CD4-positive, alpha-beta T cell treated with Interleukin-17A for 1 hour (primary cell): ENCODE measurements around the gene RPS27A.
A peak's percentile ranks its signal among the peaks of the same experiment; 100 is the strongest.
"Not testable (repeated sequence)": the region's sequence is repeated elsewhere in the genome, so short reads cannot be mapped to it uniquely, and the experiment has no call there.

Experiments
- DNase-seq: peaks from one replicate; pipeline ENCODE4 v3.0.0-alpha.2; 2020

The RPS27A gene

DNA sequence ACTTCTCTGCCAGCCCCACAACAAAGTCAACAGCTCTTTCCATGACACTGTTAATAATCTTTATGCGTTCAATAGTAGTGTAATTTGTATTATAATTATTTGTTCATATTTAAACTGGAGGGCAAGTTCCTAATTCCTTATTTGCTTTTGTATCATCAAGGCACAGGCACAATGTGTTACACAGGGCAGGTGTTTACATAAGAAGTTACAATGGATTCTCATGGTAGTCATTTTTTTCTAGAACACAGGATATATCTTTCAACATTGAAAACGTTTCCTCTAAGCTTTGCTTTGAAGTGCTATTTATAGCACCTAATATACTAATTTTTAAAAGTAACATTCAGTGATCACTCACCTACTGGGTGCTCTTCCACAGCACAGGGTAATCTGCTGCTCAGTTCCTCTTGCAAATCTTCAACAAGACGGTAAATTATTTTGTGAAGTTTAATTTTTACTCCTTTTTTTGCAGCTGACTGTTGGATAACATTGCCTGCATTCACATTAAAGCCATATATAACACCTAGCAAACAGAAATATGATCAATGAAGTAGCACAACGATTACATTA lies 7.3 kb downstream of the RPS27A start:
- no peak for DNase-seq

DNA sequence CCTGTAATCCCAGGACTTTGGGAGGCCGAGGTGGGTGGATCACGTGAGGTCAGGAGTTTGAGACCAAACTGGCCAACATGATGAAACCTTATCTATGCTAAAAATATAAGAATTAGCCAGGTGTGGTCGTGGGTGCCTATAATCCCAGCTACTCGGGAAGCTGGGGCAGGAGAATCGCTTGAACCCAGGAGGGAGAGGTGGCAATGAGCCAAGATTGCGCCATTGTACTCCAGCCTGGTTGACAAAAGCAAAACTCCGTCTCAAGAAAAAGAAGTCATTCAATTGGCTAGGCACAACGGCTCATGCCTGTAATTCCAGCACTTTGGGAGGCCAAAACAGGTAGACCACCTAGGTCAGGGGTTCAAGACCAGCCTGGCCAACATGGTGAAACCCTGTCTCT lies 9.1 kb downstream of the RPS27A start:
- not testable (repeated sequence) for DNase-seq

DNA sequence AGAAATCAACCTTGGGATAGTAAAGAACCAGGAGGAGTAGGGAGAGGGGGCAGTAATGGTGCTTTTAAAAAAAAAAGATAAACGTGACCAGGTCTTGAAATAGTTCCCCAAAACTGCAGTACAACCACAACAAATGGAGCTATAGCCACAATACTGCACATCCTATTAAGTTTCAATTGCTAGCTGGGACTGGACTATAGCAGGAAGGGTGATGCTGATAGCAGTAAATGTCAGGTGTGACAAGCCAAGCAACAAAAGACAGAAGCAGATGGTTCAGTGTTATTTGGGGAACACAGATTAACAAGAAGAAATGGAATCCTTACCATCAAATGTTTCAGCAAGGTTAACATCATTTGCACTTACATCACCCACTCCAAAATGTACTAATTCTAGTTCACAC lies 10.1 kb downstream of the RPS27A start:
- DNase-seq, result no peak

DNA sequence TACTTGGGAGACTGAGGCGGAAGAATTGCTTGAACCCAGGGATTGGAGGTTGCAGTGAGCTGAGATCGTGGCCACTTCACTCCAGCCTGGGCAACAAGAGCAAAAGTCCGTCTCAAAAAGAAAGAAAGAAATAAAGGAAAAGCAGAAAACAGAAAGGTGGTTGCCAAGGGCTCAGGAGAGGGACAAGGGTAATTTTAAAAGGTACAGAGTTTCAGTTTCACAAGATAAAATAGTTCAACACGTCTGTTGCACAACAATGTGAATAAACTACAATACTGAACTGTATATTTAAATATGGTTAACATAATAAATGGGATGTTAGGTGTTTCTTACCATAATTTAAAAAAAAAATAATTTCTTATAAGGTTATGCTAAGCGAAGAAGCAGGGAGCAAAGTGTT lies 12.9 kb downstream of the RPS27A start:
- no peak for DNase-seq

DNA sequence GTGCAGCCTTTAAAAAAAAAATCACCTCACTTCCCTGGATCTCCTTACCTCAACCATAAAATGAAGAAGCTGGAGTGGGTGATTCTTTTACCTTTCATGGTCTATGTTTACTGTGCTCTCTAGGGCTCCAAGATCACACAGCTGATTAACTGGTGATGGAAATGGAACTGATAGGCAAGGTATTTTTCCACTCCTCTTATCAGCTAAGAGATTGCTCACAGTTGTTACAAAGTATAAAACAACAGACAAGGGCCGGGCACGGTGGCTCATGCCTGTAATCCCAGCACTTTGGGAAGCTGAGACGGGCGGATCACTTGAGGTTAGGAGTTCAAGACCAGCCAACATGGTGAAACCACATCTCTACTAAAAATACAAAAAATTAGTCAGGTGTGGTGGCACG lies 14.5 kb downstream of the RPS27A start:
- no peak for DNase-seq

DNA sequence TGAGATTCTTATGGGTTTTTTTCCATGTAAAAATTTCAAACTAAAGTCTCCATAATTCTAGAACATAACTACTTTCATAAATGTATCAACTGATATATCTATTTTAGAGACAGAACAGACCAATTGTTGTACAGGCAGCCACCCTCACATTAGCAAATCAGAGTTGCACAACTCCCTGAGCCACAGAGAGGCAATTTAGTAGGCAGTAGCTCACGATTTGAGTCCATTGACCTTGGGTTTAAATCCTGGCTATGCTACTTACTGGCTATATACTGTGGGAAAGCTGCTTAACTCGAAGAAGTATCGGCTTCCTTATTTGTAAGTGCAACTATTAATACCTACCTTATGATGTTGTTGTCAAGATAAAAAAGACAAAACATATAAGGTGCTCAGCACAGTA lies 20.3 kb downstream of the RPS27A start:
- no peak for DNase-seq

DNA sequence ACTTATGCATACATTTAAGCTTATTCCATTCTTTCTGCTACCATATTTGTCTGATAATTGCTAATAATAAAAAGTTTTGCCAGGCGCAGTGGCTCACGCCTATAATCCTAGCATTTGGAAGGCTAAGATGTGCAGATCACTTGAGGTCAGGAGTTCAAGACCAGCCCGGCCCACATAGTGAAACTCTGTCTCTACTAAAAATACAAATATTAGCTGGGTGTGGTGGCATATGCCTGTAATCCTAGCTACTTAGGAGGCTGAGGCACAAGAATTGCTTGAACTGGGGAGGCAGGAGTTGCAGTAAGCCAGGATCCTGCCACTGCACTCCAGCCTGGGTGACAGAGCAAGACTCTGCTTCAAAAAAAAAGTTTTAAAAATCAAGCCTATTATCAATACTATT lies 27.1 kb downstream of the RPS27A start:
- not testable (repeated sequence) for DNase-seq

DNA sequence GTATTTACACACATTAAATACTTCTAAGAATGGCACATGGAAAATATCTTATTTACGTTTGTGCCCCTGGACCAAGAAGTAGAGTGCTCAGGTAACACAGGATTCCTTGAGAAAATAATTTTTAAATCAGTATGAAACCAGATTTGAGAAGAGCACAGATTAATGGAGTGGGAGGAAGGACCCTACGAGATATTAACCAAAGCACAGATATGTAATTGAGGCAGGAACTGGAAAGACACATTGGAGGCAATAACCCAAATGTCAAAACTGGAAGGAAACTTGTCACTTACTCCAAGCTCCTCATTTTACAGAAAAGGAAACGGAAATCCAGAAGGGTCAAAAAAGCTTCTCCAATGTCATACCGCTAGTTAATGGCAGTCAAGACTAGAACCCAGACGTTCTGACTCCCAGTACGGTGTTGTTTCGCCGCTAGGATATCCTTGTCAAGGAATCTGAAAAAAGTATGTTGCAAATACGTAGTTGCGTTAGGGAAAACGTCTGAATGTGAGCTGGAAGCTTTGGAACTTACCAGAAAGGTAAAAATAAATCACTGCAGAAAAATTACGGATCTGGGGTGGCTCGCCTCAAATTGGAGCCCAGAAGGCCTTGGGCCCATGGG lies 35.9 kb downstream of the RPS27A start:
- peak; percentile 8 for DNase-seq

DNA sequence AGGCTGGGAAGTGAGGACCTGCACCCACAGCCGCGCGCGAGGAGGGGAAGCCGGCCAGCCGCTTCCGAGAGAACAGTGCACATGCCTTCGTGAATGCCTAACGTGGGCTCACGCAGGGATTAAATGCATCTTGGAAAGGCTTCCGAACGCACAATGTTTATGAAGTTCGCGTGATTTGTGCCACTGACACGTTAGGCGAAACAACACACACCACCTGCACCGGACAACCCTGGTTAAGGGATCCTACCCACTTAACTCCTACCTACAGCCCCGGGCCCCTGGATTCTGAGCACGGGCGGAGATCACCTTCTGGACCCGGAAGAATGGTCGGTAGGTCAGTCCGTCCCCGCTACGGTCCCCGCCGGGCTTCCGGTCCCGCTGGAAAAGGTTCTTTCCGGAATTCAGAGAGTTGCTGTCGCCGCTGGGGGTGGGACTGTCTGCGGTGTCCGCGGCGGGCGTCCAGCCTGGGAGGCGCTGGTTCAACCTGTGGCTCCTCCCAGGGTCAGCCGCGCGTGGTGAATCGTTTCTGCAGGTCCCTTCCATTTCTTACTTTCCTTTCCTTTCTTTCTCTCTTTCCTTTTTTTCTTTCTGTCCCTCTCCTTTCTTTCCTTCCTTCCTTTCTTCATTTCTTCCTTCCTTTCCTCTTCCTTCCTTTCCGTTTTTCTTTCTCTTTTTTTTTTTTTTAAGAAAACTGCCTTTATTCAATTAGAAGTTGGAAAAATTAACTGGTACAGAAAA lies 36.6 kb downstream of the RPS27A start, which contains the start of gene MTIF2:
Gene MTIF2, minus strand, starts transcription at position 325 of the 738 bp plus-strand sequence. CDS start 5,373 bp downstream, outside the sequence.
- DNase-seq, result peak; percentile 92

DNA sequence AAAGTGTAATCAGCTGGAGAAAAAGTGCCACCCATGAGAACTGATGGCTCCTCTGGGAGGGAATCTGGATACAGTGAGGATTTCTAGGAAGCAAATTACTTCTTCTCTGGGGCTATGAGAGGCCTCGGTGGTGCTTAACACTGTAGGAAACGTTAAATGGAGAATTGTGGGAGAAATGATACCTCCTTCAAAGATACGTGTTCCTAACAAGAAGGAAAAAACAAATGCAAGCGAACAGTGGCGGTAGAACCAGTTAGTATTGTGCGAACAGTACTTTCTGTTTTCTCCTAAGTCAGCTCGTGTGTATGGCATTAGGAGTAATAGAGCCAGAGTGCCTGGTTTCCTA lies 37.1 kb downstream of the RPS27A start:
- no peak for DNase-seq

DNA sequence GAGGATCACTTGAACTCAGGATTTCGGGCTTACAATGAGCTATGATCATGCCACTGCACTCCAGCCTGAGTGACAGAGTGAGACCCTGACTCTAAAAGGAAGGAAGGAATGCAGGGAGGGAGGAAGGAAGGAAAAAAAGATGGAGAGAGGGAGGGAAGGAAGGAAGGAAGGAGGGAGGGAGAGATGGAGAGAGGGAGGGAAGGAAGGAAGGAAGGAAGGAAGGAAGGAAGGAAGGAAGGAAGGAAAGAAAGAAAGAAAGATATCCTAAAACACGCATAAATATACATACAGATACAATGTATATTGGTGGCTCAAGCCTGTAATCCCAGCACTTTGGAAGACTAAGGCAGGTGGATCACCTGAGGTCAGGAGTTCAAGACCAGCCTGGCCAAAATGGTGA lies 41.9 kb downstream of the RPS27A start:
- not testable (repeated sequence) for DNase-seq

DNA sequence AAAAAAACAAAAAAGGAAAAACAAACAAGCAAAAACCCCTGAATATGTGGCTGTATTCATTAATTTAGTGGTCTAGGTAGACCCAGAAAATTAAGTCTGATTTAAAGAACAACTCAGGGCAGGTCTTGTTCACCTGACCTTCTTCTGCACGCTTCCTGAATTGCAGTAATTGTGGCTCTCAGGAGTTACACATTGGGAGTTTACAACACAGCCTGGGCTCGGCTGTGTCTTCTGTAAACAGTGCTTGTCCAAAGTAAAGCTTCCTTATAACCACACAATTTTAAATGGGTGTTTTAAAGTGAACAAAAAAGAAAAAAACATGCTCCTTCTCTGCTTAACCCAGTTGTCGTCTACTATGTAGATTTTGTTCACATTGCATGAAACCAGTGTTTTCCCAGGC lies 44.8 kb downstream of the RPS27A start:
- no peak for DNase-seq

DNA sequence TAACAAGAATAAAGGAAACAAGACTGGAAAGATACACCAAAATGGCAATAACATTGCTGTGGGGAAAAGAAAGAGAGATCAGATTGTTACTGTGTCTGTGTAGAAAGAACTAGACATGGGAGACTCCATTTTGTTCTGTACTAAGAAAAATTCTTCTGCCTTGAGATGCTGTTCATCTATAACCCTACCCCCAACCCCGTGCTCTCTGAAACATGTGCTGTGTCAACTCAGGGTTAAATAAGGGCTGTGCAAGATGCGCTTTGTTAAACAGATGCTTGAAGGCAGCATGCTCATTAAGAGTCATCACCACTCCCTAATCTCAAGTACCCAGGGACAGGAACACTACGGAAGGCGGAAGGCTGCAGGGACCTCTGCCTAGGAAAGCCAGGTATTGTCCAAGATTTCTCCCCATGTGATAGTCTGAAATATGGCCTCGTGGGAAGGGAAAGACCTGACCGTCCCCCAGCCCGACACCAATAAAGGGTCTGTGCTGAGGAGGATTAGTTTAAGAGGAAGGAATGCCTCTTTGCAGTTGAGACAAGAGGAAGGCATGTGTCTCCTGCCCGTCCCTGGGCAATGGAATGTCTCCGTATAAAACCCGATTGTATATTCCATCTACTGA lies 46.8 kb downstream of the RPS27A start:
- DNase-seq, result not testable (repeated sequence)

DNA sequence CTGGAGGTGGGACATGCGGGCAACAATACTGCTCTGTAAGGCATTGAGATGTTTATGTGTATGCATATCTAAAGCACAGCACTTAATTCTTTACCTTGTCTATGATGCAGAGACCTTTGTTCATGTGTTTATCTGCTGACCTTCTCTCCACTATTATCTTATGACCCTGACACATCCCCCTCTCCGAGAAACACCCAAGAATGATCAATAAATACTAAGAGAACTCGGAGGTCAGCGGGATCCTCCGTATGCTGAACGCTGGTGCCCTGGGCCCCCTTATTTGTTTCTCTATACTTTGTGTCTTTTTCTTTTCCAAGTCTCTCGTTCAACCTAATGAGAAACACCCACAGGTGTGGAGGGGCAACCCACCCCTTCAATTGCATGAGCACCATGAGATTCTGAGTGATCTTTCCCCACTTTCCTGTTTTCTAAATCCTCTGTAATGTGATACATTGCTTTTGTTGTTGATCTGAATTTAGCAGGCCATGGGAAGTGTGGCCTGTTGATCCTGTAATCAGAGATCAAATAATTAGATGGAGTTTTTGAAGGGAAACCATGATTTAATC lies 47.5 kb downstream of the RPS27A start:
- not testable (repeated sequence) for DNase-seq

DNA sequence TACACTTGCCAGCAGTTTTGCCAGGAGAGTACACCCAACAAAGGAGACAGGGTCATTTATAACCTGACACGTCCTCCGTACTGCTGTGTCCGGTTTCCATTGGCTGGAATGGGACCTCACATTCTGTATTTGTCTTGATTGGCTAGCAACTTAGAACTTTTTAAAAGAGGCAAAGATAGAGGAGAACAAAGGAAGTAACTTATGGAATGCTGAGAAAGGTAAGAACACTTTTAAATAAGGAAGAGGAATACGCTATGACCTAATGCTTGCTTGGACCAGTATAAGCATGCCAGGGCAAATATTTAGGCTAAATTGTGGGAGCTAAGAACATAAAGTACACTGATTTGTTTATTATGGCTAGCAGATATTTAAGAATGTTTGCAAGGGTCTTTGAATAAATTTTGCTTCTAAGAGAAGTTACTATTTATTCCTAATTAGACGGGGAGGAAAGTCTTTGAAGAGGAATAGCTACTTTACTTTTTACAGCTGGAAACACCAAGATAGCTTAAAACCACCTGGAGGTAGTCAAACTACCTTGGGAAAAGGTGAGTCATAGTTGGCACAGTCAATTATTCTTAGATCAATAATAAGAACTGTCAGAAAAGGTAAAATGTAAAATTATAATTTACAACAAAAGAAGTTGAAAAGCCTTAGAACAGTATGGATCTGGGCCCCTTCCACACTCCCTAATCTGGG lies 48.5 kb downstream of the RPS27A start:
- DNase-seq, result not testable (repeated sequence)

DNA sequence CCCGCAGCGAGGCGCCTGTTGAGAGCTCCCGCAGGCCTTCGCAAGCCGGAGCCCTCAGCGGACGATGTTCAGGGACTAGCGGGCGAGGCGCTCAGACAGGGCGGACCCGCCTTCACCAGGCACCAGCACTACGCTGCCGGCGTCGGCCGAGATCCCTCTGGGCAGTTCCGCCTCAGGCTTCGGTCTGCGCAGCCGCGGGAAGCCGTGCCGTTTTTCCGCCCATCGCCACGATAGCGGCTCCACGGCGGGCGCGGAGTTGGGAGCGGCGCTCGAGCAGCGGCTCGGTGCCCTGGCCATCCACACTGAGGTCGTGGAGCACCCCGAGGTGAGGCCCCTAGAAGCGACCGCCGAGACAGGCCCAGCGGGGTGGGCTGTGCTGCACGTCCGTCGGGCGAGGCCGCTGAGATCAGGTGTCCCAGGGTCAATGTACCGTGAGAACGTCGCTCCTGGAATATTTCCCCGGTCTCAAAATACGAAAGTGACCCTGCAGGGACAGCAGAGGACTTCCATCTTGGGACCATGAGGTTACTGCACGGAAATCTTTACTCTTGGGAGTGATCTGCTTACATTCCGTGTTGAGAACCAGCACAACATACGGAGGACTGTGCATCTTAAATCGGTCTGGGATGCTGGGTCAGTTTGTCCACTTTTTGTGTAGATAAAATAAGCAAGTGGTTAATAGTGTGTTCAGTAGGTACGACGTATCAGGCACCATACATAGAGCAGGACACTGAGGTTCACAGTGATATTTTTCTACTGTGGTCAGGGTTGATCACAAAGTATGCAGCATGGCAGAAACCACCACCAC lies 49.8 kb downstream of the RPS27A start:
- peak; percentile 89 for DNase-seq

DNA sequence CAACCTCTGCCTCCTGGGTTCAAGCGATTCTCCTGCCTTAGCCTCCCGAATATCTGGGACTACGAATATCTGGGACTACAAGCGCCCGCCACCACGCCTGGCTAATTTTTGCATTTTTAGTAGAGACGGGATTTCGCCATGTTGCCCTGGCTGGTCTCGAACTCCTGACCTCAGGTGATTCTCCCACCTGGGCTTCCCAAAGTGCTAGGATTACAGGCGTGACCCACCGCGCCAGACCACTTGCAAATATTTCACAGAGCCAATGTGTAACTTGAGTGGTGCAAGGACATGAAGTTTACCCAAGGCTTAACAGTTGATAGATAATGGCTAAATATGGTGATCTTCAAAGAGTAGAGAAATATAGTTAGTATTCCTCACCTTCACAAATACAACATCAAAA lies 50.6 kb downstream of the RPS27A start:
- no peak for DNase-seq
